ENCODE measurements around the gene PEPD.

DNA sequence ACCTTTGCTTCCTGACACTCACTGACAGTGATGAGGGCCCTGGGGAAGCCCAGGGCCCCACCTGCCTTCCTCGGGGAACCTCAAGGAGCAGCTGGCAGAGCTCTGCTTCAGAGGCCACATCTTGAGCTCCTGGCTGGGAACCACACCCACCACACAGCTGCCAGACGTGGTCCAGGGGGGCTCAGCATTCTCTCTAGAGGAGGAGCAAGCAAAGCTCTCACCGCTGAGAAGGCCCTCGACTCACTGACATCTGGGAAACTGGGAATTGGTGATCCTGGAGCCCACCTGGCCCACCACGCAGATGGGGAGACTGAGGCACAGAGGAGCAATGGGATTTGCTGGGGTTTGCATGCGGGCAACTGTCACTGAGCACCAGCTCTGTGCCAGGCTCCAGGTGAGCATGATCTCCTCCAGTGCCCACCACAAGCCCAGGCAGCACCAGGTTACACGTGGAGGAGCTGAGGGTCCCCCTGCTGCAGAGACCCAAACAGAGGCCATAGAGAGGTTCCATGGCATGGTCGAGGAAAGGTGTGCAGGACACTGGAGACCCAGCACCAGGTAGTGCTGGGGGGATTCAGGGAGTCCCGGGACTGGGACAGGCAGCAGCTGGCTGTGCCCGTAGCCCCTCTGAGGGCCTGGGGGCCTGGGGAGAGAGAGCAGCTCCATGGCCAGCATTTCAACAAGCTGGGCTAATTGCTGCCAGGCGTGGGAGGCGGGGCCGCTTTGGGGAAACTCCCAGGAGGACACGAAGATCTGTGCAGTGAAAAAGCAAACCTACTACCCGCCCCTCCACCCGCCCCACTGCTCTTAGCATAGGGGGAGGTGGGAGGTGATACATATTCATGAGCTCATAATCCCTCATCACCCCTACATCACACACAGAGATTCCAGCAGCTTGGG, 33.4 kb downstream of the PEPD start:
- TF ChIP-seq, protein P1, sequence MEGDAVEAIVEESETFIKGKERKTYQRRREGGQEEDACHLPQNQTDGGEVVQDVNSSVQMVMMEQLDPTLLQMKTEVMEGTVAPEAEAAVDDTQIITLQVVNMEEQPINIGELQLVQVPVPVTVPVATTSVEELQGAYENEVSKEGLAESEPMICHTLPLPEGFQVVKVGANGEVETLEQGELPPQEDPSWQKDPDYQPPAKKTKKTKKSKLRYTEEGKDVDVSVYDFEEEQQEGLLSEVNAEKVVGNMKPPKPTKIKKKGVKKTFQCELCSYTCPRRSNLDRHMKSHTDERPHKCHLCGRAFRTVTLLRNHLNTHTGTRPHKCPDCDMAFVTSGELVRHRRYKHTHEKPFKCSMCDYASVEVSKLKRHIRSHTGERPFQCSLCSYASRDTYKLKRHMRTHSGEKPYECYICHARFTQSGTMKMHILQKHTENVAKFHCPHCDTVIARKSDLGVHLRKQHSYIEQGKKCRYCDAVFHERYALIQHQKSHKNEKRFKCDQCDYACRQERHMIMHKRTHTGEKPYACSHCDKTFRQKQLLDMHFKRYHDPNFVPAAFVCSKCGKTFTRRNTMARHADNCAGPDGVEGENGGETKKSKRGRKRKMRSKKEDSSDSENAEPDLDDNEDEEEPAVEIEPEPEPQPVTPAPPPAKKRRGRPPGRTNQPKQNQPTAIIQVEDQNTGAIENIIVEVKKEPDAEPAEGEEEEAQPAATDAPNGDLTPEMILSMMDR (IDR thresholded peaks at IDR 0.05; ENCODE audit: insufficient read depth, low read length), result no peak
- no peak for TF ChIP-seq POLR2AphosphoS5 (IDR thresholded peaks at IDR 0.05; ENCODE audit: low read depth)

Data from HL-60 (cell line).